GM21717 (cell line): ENCODE measurements around the gene PAPOLA.

Source experiments
- ATAC-seq: cut with Tn5 transposase; IDR thresholded peaks from one replicate; pipeline ENCODE4 v1.9.1; 2021; ENCODE audit warnings: mild to moderate bottlenecking, moderate library complexity; ENCODE audit not compliant: unreplicated experiment

Gene PAPOLA

GRCh38 chr14:96584907-96585671 lies 82.9 kb downstream of the PAPOLA start:
- no peak for ATAC-seq

DNA sequence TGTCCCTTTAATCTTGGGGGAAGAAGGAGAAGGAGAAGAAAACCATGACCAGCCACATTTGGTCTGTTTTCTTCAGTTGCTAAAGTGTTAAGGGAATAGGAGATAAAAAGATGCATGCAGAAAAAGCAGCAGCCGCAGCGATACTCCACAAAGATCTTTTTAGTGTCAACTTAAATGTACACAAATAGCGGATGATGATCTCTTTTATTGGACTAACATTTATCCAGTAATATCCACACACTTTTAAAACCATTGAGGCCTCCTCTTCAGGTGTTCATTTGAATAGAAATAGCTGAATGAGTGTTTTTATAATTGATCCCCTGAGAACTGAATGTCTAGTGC lies 83.5 kb downstream of the PAPOLA start:
- no peak for ATAC-seq

- no peak for ATAC-seq
Observed at GRCh38 chr14:96586056-96586455, 83.9 kb downstream of the PAPOLA start.

DNA sequence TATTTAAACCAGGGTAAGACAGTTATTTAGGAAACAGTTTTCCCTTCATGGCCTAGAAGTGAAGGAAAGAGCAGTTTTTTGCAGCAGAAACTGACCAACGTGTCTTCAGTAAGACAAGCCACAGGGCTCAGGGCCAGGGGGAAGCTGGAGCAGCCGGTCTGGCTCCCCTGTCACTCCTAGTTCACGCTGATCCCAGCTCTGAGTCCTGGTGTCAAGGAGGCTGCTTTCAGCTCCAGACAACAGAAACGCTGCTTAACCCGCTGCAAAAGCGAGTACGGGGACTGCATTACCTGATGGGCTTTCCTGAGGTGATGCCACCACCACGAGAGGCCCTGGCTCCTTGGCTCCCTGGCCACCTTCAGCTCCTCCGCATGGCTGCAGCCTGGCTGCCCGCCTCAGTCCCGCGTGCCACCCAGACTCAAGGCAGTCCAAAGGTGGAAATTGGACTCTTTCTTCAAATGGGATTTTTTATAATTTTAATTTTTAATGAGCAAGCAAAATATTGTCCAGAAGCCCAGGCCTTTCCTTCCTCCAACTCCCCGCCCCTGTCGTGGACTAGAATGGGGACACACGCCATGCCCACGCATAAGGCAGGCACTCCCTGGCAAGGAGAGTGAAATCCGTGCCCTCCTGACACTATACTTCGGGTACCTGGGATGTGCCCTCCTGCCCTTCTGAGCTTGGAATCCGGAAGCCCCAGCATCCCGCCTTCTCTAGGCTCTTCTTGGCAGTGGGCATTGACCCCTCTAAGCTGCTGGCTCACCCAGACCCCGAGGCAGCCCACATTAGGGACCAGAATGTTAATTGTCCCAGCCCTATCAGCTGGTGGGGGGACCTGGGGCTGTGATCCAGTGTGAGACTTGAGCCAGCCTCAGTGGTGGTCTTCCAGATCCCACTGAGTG lies 85.0 kb downstream of the PAPOLA start:
- no peak for ATAC-seq

- no peak for ATAC-seq
Observed at GRCh38 chr14:96587823-96588385, 85.7 kb downstream of the PAPOLA start.

- ATAC-seq = no peak
Observed at GRCh38 chr14:96588410-96589257, 86.5 kb downstream of the PAPOLA start.

GRCh38 chr14:96589577-96589976 lies 87.4 kb downstream of the PAPOLA start:
- no peak for ATAC-seq

GRCh38 chr14:96590190-96590864 lies 88.1 kb downstream of the PAPOLA start:
- ATAC-seq = no peak

GRCh38 chr14:96592591-96593386 lies 90.6 kb downstream of the PAPOLA start:
- peak; percentile 83 for ATAC-seq

DNA sequence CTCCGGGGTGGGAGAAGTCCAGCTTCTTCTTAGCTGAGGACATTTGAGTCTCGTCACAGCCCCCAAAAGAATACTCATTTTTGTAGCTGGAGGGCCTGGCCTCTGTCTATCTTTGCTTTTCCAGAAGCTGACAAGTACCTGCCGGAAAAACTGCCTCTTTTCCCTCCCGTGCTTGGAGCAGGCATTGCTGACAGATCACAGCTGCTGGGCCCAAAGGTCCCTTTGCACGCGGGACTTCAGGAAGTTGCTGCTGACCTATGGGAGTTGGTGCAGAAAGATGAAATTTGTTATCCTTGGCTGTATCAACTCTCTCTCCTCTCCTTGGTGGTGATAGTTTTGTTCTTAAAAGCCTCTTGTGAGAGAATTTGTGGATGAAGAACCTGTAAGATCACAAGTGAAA lies 92.8 kb downstream of the PAPOLA start:
- no peak for ATAC-seq

GRCh38 chr14:96597680-96598079 lies 95.5 kb downstream of the PAPOLA start:
- no peak for ATAC-seq

DNA sequence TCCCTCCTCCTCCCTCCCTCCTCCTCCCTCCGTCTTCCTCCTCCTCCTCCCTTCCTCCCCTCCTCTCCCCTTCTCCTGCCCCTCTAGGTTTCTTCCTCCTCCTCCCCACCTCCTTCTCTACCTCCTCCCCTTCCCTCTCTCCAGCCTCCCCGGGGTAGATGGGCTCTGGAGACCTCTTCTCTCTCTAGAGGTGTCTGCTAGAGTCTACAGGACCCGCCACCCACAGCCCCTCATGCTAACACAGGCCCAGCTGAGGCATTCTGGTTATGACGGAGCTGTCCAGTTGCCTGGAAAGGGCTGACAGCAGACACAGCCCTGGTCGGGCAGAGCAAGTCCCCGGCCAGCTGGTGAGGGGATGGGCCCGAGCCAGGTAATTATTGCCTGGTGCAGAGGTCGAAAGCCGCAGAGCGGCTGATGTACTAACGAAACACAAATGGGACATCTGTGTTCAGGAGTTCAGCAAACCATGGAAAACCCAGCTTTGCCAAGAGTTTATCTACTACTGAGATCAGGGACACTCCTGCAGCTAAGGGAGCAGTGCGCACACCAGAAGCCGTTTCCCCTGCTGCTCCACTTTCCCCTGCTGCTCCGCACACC lies 96.2 kb downstream of the PAPOLA start:
- ATAC-seq = no peak

- ATAC-seq = no peak
Observed at GRCh38 chr14:96599076-96599475, 96.9 kb downstream of the PAPOLA start.

- ATAC-seq = no peak
Observed at GRCh38 chr14:96602186-96602585, 100.0 kb downstream of the PAPOLA start.

DNA sequence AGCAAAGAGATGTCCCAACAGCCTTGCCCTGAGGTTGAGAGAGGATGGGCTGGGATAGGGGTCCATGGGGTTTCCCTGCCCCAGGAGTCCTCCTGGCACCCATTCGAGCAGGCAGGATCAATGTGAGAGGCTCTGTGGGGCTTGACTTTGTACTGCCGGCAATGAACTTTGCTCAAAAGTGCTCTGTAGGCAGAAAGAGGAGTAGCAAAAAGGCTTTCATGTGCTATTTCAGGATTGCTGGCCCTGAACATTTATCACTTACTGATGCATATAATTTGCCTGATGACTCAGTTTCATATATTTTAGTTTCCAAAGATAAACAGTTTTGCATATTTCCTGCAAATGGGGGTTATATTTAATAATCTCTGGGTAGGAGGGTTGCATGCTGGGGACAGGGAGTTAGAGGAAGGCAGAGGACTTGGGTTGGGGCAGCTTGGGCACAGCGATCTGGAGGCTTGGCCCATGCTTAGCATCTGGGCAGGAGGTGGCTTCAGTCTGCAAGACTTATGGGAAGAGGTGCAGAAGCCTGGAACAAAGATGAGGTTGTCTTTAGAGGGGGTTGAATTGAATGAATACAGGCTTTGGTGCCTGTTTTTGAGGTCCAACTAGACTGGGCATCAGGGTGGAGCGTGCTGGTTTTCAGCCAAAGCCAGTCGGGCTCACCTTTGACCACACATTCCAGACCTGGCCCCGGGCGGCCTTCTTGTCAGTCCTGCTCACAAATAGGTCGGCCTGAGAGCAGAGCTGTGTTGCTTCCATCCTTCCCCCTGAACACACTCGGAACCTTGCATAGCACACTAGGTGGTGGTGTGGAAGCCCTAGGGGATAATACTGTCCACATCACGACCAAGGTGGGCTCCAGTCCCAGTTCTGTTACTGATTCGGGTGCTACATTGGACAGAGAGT lies 101.4 kb downstream of the PAPOLA start:
- no peak for ATAC-seq

DNA sequence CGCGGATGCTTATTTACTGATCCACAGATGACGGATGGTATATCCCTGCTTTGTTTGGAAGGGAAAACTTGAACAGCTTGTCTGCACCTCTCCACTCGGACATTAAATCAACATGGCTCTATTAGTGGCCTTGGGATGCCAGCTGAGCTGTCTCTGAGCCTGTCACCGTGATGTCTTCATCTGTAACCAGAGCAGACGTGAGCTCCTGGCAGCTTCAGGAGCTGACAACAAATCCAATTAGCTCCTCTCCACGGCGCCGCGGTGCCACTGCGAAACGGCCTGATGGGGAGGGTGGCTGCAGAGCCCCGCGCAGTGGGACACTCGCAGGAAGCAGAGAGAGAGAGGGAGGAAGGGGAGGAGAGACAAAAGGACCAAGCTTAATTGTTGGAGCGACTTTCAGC lies 112.3 kb downstream of the PAPOLA start:
- ATAC-seq = no peak

GRCh38 chr14:96616161-96616721 lies 114.1 kb downstream of the PAPOLA start:
- ATAC-seq = no peak
